Endothelial cell of umbilical vein (primary cell): ENCODE results near the gene COPE. TPM values are rescaled to one million over a fixed set of nuclear protein-coding genes. Genes with fewer than 3 reads are reported as not detected.

Experiments used
- BruUV-seq: library from RNA; stranded (reverse); fragments of 400-500 nt; replicated peaks from 2 replicates; lab custom pipeline; 2021; lab: Mats Ljungman, UMichigan
- CTCF ChIA-PET: fragments of 300-600, 350-600 bp; sonication (Branson Sonifier 250); formaldehyde crosslinking; loops from one replicate; lab custom pipeline; 2021; ENCODE audit warnings: antibody characterized with exemption, inconsistent platforms; lab: Charles Lee
- POLR2A ChIA-PET: fragments of 300-600, 350-600 bp; sonication (Branson Sonifier 250); formaldehyde crosslinking; loops from one replicate; lab custom pipeline; 2021; ENCODE audit warnings: antibody characterized with exemption, inconsistent platforms; lab: Charles Lee
- DNase-seq: peaks from one replicate; pipeline ENCODE4 v3.0.0-alpha.2; 2011; ENCODE audit warnings: low read depth, low spot score
- FAIRE-seq: peaks from 2 replicates; lab custom pipeline; 2011; peaks lifted over from hg19 to GRCh38; lab: Jason Lieb, UNC
- H2AFZ ChIP-seq: 2 replicates; pipeline ENCODE4 v1.6.0; 2012; ENCODE audit warnings: low read depth, low read length, control low read depth, inconsistent platforms
- H3K27ac ChIP-seq: 2 replicates; pipeline ENCODE4 v1.5.1; 2011; ENCODE audit warnings: low read depth, mild to moderate bottlenecking, control low read depth, low read length, moderate library complexity; ENCODE audit not compliant: insufficient read depth
- H3K27me3 ChIP-seq, 2 experiments: 2 replicates each; pipeline versions ENCODE4 v1.6.0 to v1.6.1; 2011; ENCODE audit warnings: low read length in 2 of 2, mixed read lengths in 1 of 2; ENCODE audit not compliant: control insufficient read depth in 2 of 2, insufficient read depth in 2 of 2
- H3K36me3 ChIP-seq, 2 experiments: 2 replicates in 1 of 2; 3 replicates in 1 of 2; pipeline ENCODE4 v1.5.1; 2011; ENCODE audit warnings: low read length in 2 of 2, mild to moderate bottlenecking in 1 of 2, moderate library complexity in 1 of 2; ENCODE audit not compliant: control insufficient read depth in 2 of 2, insufficient read depth in 2 of 2; ENCODE audit errors: extremely low read depth in 1 of 2
- H3K4me1 ChIP-seq: 3 replicates; pipeline ENCODE4 v1.5.1; 2011; ENCODE audit warnings: mild to moderate bottlenecking, low read length; ENCODE audit not compliant: control insufficient read depth, insufficient read depth; ENCODE audit errors: extremely low read depth
- H3K4me2 ChIP-seq: 2 replicates; pipeline ENCODE4 v1.6.1; 2011; ENCODE audit warnings: low read length, control low read depth, mixed read lengths; ENCODE audit not compliant: insufficient read depth
- H3K4me3 ChIP-seq, 3 experiments: fragments of 200-600 bp in 1 of 3; sonication (generic), shearing (Covaris generic) in 1 of 3; replicated peaks in 1 of 3; 2 replicates each; pipeline ENCODE4 v1.5.1; 2011 to 2016; ENCODE audit warnings: control low read depth in 3 of 3, low read length in 3 of 3, mild to moderate bottlenecking in 2 of 3, inconsistent platforms in 1 of 3, low read depth in 1 of 3, moderate library complexity in 1 of 3; ENCODE audit not compliant: insufficient read depth in 1 of 3
- H3K79me2 ChIP-seq: 2 replicates; pipeline ENCODE4 v1.6.0; 2012; ENCODE audit warnings: low read length, inconsistent platforms; ENCODE audit not compliant: control insufficient read depth, insufficient read depth
- H3K9ac ChIP-seq: replicated peaks from 2 replicates; pipeline ENCODE3; 2011; ENCODE audit warnings: low read length, control low read depth; ENCODE audit not compliant: insufficient read depth; ENCODE audit errors: extremely low read depth
- H3K9me1 ChIP-seq: replicated peaks from 3 replicates; pipeline ENCODE4 v1.6.0; 2011; ENCODE audit warnings: mild to moderate bottlenecking, low read length; ENCODE audit not compliant: control insufficient read depth, insufficient read depth; ENCODE audit errors: extremely low read depth
- H3K9me3 ChIP-seq: replicated peaks from 2 replicates; pipeline ENCODE4 v1.5.1; 2012; ENCODE audit warnings: low read length, inconsistent platforms; ENCODE audit not compliant: control insufficient read depth, insufficient read depth
- H4K20me1 ChIP-seq: replicated peaks from 2 replicates; pipeline ENCODE3; 2011; ENCODE audit warnings: mild to moderate bottlenecking, low read length; ENCODE audit not compliant: control insufficient read depth, insufficient read depth; ENCODE audit errors: extremely low read depth
- FOS ChIP-seq: IDR thresholded peaks from 2 replicates; pipeline ENCODE4 v1.6.1; 2011; ENCODE audit warnings: mild to moderate bottlenecking, low read length, moderate library complexity, borderline replicate concordance; ENCODE audit not compliant: insufficient read depth
- GATA2 ChIP-seq: IDR thresholded peaks from 2 replicates; pipeline ENCODE4 v1.7.0; 2011; ENCODE audit warnings: low read depth, mild to moderate bottlenecking, moderate library complexity, mixed read lengths, low read length; ENCODE audit not compliant: insufficient read length, insufficient read depth
- JUN ChIP-seq: IDR thresholded peaks from 2 replicates; pipeline ENCODE4 v1.6.1; 2011; ENCODE audit warnings: borderline replicate concordance, low read depth; ENCODE audit not compliant: insufficient read length, insufficient read depth
- MAX ChIP-seq: IDR thresholded peaks from 2 replicates; pipeline ENCODE4 v1.6.1; 2011; ENCODE audit not compliant: insufficient read depth, insufficient read length
- MYC ChIP-seq: IDR thresholded peaks from one replicate; pipeline ENCODE4 v1.6.1; 2011; ENCODE audit warnings: mild to moderate bottlenecking, low read depth, low read length
- dilution Hi-C: fragments of 300-500 bp; cut with MboI; formaldehyde crosslinking; loops from one replicate; pipeline ENCODE4 v1.15.0; 2019; ENCODE audit warnings: low sequenced_read_pairs; ENCODE audit not compliant: extremely low pct_ligation_motif_present
- intact Hi-C: fragments of 100-400 bp; cut with micrococcal nuclease; formaldehyde crosslinking; loops from one replicate; pipeline ENCODE4 v1.10.0; 2022
- polyA plus RNA-seq, 4 experiments: library from polyadenylated mRNA; depleted of rRNA in 3 of 4; stranded (reverse) in 3 of 4; unstranded in 1 of 4; fragments of >200 nt; gene quantifications; 2 replicates each; pipeline versions ENCODE4 v1.2.1 to v1.2.3, GENCODE V29; 2011 to 2012; ENCODE audit warnings: missing spikeins in 1 of 4
- total RNA-seq: library from RNA; stranded (reverse); gene quantifications from 2 replicates; pipeline ENCODE4 v1.2.3, GENCODE V29; 2021

Gene COPE
- total and polyA plus RNA-seq, 2 donors (not counting 3 experiments of a cell fraction or from before 2014, with no cell fraction given): 252 to 407 TPM

- DNase-seq: no peak
Observed at GRCh38 chr19:18855647-18856384, 63.4 kb downstream of the COPE start.

GRCh38 chr19:18854982-18855381 lies 64.2 kb downstream of the COPE start:
- Histone ChIP-seq H3K27ac (no peak overlapping the region), H3K9ac (no peak overlapping the region), H3K9me3 (no peaks in the 10 kb centered on the region), H2AFZ (no peak overlapping the region), H3K9me1 (no peaks in the 10 kb centered on the region), H4K20me1 (no peaks in the 10 kb centered on the region), H3K4me3 (no peak overlapping the region), H3K27me3 (no peaks in the 10 kb centered on the region), H3K79me2 (peaks cover 9% of the 10 kb centered on the region), H3K4me2 (no peak overlapping the region), H3K36me3 (peaks cover 25 to 66% of the 10 kb centered on the region in 2 experiments), H3K4me1 (peaks cover 26% of the 10 kb centered on the region)
- no peak for TF ChIP-seq FOS
- no TSS peak for BruUV-seq
- FAIRE-seq (no peak), DNase-seq (no peak)
- intact Hi-C loops (no loop called here), dilution Hi-C loops (no loop called here)
- CTCF ChIA-PET: interaction anchor here (0.8 to 2.1 kb wide), 3 partner anchors 8 to 17 kb away, joined by 3 to 9 read pairs (median 4); no protein-coding TSS in a partner anchor
- POLR2A ChIA-PET: no interaction called here

More at GRCh38 chr19:18855647-18856384, 63.4 kb downstream of the COPE start:
- ChIA-PET POLR2A (no interaction called here), CTCF (interaction anchor here (0.8 to 2.1 kb wide), 12 partner anchors 7 to 266 kb away, joined by 3 to 11 read pairs (median 4); partner anchors contain the start of gene UPF1)
- dilution Hi-C loops (no loop called here), intact Hi-C loops (no loop called here)
- Histone ChIP-seq H3K4me3 (no peak overlapping the region), H3K27me3 (no peaks in the 10 kb centered on the region), H3K9ac (no peak overlapping the region), H3K36me3 (peaks cover 25 to 71% of the 10 kb centered on the region in 2 experiments), H3K4me1 (peaks cover 23% of the 10 kb centered on the region), H3K27ac (no peak overlapping the region), H2AFZ (no peak overlapping the region), H3K9me1 (no peaks in the 10 kb centered on the region), H3K9me3 (no peaks in the 10 kb centered on the region), H4K20me1 (no peaks in the 10 kb centered on the region), H3K79me2 (peaks cover 2% of the 10 kb centered on the region), H3K4me2 (no peak overlapping the region)
- no TSS peak for BruUV-seq
- TF ChIP-seq MYC (no peak), GATA2 (no peak), JUN (no peak), FOS (no peak), MAX (no peak)
- FAIRE-seq: no peak
